Fibroblast of villous mesenchyme (primary cell): ENCODE measurements around the gene TPRX1. TPM values are rescaled to one million over a fixed set of nuclear protein-coding genes. Genes with fewer than 3 reads are reported as not detected.

Source experiments
- DNase-seq: peaks from one replicate; pipeline ENCODE4 v3.0.0-alpha.2; 2010; ENCODE audit warnings: low read depth
- H3K4me3 ChIP-seq: 2 replicates; pipeline ENCODE4 v1.5.1; 2011; ENCODE audit warnings: low read depth, mild to moderate bottlenecking, low read length
- total RNA-seq: library from RNA; depleted of rRNA; stranded (reverse); fragments of >200 nt; gene quantifications from 2 replicates; pipeline ENCODE4 v1.2.3, GENCODE V29; 2012
- TF ChIP-seq, protein P1 (sequence below): IDR thresholded peaks from 2 replicates; pipeline ENCODE4 v1.5.1; 2012; ENCODE audit warnings: low read depth, mild to moderate bottlenecking, low read length; ENCODE audit not compliant: insufficient read depth

The TPRX1 gene
- total RNA-seq, 1 donor = not detected

DNA sequence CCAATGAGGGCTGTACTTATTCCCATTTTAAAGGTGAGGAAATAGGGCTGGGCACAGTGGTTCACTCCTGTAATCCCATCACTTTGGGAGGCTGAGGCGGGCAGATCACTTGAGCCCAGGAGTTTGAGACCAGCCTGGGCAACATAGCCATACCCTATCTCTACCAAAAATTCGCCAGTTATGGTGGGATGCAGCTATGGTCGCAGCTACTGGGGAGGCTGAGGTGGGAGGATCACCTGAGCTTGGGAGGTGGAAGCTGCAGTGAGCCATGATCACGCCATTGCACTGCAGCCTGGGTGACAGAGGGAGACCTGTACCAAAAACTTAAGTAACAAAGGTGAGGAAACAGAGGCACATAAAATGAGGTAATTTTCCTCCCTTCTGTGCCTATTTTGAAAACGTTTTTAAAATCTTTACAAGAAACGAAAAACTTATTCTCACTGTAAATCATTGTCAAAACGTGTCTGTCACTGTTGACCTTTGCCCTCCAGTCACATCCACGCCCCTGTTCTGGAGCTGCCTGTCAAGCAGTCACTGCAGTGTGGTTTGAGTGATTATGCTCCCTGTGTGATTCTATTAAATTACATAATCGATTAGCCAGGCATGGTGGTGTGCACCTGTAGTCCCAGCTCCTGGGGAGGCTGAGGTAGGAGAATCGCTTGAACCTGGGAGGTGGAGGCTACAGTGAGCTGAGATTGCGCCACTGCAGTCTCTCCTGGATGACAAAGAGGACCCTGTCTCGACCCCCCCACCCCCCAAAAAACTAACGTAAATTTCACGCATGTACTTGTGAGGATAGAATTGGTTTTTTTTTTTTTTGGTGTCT is 46.5 kb downstream of the TPRX1 start:
- no peak overlapping the region for H3K4me3 ChIP-seq
- DNase-seq = no peak
- TF ChIP-seq, protein P1, sequence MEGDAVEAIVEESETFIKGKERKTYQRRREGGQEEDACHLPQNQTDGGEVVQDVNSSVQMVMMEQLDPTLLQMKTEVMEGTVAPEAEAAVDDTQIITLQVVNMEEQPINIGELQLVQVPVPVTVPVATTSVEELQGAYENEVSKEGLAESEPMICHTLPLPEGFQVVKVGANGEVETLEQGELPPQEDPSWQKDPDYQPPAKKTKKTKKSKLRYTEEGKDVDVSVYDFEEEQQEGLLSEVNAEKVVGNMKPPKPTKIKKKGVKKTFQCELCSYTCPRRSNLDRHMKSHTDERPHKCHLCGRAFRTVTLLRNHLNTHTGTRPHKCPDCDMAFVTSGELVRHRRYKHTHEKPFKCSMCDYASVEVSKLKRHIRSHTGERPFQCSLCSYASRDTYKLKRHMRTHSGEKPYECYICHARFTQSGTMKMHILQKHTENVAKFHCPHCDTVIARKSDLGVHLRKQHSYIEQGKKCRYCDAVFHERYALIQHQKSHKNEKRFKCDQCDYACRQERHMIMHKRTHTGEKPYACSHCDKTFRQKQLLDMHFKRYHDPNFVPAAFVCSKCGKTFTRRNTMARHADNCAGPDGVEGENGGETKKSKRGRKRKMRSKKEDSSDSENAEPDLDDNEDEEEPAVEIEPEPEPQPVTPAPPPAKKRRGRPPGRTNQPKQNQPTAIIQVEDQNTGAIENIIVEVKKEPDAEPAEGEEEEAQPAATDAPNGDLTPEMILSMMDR = no peak

DNA sequence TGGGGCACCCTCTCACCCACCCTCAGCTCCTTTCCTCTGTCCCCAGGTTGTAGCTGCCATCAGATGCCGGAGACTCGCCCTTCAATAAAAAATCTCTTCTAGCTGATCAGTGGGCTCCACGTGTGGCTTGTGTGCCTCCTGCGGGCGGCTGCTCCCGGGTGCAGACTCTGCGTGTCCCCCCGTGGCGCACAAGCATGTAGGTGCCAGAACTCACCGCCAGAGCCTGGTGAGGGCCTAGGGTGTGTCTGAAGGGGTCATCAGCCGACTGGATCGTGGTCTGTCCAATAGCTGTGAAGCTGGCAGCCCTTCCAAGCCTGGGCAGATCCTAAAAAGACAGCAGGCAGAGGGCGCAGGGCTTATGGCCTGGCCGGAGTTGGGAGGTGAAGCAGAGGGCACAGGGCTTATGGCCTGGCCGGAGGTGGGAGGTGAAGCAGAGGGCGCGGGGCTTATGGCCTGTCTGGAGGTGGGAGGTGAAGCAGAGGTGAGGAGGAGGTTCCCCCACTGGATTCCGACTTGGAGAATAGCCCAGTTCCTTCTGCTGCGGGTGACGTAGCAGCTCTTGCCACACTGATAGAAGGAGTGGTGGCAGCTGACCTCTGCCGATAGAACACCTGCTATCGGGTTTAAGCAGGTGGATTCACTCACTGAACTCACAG is 47.3 kb downstream of the TPRX1 start:
- no peak overlapping the region for H3K4me3 ChIP-seq
- DNase-seq = no peak
- TF ChIP-seq, protein P1 = no peak

DNA sequence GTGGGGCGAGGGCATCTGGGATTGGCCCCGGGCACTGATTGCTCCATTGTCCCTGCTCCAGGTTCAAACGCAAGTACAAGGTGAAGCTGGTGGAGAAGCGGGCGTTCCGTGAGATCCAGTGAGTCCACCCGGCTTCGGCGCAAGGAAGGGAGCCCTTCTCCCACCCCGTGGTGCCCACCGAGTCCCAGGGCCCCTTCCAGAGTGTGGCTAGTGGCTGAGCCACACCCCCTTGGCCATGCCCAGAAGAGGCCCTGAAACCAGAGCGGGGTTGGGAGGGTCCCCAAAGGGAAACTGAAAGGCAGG is 47.8 kb downstream of the TPRX1 start:
- no peak overlapping the region for H3K4me3 ChIP-seq
- DNase-seq = no peak
- TF ChIP-seq, protein P1 = no peak

DNA sequence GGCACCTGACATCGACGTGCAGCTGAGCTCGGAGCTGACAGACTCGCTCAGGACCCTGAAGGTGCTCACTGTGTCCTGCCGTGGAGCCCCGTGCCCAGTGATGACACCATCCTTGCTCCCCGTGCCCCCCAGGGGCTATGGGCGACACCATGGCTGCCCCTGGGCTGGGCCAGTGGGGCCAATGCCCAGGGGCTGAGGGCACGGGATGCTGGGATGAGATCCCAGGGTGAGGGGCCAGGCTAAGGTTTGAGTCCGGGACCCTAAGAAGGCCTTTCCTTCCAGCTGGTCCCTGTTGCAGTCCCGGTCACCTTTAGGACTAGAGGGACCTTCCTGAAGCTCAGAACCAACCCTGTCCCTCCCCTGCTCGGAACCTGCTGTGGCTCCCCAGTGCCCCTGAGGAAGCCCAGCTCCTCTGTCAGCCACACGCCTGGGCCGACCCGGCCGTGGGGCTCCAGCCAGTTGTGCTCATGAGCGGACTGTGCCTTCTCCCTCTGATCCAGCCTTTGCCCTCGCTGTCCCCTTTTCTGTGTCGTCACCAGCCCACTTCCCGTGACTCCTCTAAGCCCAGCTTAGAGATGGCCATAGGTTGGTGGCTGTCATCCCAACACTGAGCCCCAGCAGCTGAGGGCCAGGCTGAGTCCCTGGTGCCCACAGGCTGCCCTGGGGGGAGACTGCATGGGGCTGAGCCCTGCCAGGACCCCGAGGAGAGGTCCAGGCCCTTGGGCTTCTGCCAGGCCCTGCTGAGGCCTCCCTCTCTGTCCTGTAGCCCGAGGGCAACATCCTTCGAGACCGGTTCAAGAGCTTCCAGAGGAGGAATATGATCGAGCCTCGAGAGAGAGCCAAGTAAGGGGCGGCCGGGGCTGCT is 48.4 kb downstream of the TPRX1 start:
- no peak overlapping the region for H3K4me3 ChIP-seq
- no peak for DNase-seq
- TF ChIP-seq, protein P1 = no peak

DNA sequence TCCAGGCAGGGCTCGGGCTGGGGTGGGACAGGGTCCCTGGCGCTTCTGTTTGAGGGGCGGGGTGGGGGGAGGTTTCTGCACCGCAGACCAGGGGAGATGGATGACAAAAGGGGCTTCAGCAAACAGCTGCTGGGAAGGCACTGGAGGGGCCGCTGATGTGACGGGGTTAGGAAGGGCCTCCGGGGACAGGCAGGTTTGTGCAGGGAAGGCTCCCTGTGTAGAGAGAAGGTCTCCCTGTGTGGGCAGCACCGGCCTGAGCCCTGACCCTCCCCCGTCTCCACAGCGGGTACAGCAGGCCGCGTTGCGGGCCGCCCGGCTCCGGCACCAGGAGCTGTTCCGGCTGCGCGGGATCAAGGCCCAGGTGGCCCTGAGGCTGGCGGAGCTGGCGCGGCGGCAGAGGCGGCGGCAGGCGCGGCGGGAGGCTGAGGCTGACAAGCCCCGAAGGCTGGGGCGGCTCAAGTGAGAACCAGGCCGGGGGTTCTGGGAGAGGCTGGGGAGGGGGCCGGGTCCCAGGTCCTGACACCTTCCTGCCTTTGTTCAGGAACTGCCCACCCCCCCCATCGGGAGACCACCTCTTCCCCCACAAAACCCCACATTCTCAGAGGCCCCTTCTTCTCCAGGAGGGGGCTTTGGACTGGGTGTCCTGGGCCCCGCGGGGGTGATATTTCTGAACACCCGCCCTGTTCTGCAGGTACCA is 49.1 kb downstream of the TPRX1 start:
- no peak overlapping the region for H3K4me3 ChIP-seq
- TF ChIP-seq, protein P1 = no peak
- no peak for DNase-seq
